ENCODE results near the gene DNPH1. TPM values are rescaled to one million over a fixed set of nuclear protein-coding genes. Genes with fewer than 3 reads are reported as not detected.

Gene DNPH1
- total RNA-seq, 2 experiments from 2014 or later: 42.2 to 43.7 TPM

GRCh38 chr6:43175676-43176422 lies 53.4 kb downstream of the DNPH1 start:
- H3K27ac Mint-ChIP-seq: peak overlapping the region; percentile 72
- no peaks in the 10 kb centered on the region for H3K9me3 Mint-ChIP-seq
- no peak overlapping the region for H3K4me3 Mint-ChIP-seq
- peaks cover 25% of the 10 kb centered on the region for H3K36me3 Mint-ChIP-seq
- peaks cover 36% of the 10 kb centered on the region for H3K4me1 Mint-ChIP-seq
- DNase-seq: no peak
- H3K27me3 Mint-ChIP-seq: peaks cover under 1% of the 10 kb centered on the region
- POLR2A ChIA-PET: interaction anchor here (0.7 to 2.8 kb wide), 3 partner anchors 9 to 76 kb away, joined by 4 to 10 read pairs (median 5); no protein-coding TSS in a partner anchor
- ATAC-seq (ENCODE audit: low read depth): no peak

Other genes starting within 250 kb of the DNPH1 start
- gene PPP2R5D, start 244.9 kb downstream of the DNPH1 start, total RNA-seq: 10 to 100 TPM; 54.7 to 58.8 TPM
- gene MEA1, start 215.5 kb downstream of the DNPH1 start, total RNA-seq: 10 to 100 TPM; 61.2 to 70.1 TPM
- 10 to 100 TPM; 69.4 to 69.9 TPM for gene KLHDC3, start 215.2 kb downstream of the DNPH1 start, total RNA-seq
- 10 to 100 TPM; 63.8 to 65.6 TPM for gene RRP36, start 207.9 kb downstream of the DNPH1 start, total RNA-seq
- gene CUL7, start 175.6 kb downstream of the DNPH1 start, total RNA-seq: 10 to 100 TPM; 10.2 to 12.7 TPM
- 10 to 100 TPM; 50.1 to 65.2 TPM for gene MRPL2, start 170.0 kb downstream of the DNPH1 start, total RNA-seq
- gene KLC4, start 169.8 kb downstream of the DNPH1 start, total RNA-seq: 10 to 100 TPM; 25.2 to 33.8 TPM
- gene PTK7, start 153.2 kb downstream of the DNPH1 start, total RNA-seq: 1 to 10 TPM; 1.4 to 1.9 TPM
- gene SRF, start 58.2 kb downstream of the DNPH1 start, total RNA-seq: 10 to 100 TPM; 34.4 to 36.0 TPM
- 10 to 100 TPM; 75.1 to 80.8 TPM for gene CUL9, start 47.3 kb downstream of the DNPH1 start, total RNA-seq
- not detected for gene TTBK1, start 14.0 kb upstream of the DNPH1 start, total RNA-seq
- not detected for gene SLC22A7, start 68.8 kb upstream of the DNPH1 start, total RNA-seq
- under 1 TPM; 0.47 to 0.62 TPM for gene CRIP3, start 79.3 kb upstream of the DNPH1 start, total RNA-seq
- gene ZNF318, start 140.2 kb upstream of the DNPH1 start, total RNA-seq: 10 to 100 TPM; 17.0 to 18.2 TPM
- 10 to 100 TPM; 51.0 to 58.3 TPM for gene ABCC10, start 198.1 kb upstream of the DNPH1 start, total RNA-seq
- gene DLK2, start 226.1 kb upstream of the DNPH1 start, total RNA-seq: under 1 TPM; 0.30 to 0.37 TPM
- gene TJAP1, start 248.1 kb upstream of the DNPH1 start, total RNA-seq: 10 to 100 TPM; 42.7 to 47.6 TPM